GM23338 (cell line): ENCODE results near the gene SIRT7.

Source experiments
- CREB1 ChIP-seq: fragments of 250-450 bp; sonication (Bioruptor Pico); IDR thresholded peaks from 2 replicates; pipeline ENCODE4 v1.5.0; 2020; ENCODE audit warnings: low read depth, mild to moderate bottlenecking, moderate library complexity
- EZH2 ChIP-seq: fragments of 200-600 bp; sonication (generic); IDR thresholded peaks from one replicate; pipeline ENCODE4 v1.8.0; 2017; ENCODE audit warnings: antibody characterized with exemption, mild to moderate bottlenecking, low read depth; ENCODE audit not compliant: unreplicated experiment
- EZH2phosphoT487 ChIP-seq: fragments of 200-600 bp; sonication (generic); IDR thresholded peaks from one replicate; pipeline ENCODE4 v1.8.1; 2018; ENCODE audit warnings: antibody characterized with exemption; ENCODE audit not compliant: unreplicated experiment
- POLR2AphosphoS5 ChIP-seq: IDR thresholded peaks from 2 replicates; pipeline ENCODE4 v1.6.1; 2016; ENCODE audit warnings: antibody characterized with exemption, low read depth
- REST ChIP-seq: IDR thresholded peaks from one replicate; pipeline ENCODE4 v1.6.1; 2018; ENCODE audit warnings: antibody characterized with exemption; ENCODE audit not compliant: unreplicated experiment
- ZNF331 ChIP-seq: fragments of 250-450 bp; sonication (Bioruptor Pico); IDR thresholded peaks from 2 replicates; pipeline ENCODE4 v1.5.0; 2020; ENCODE audit warnings: low read depth, mild to moderate bottlenecking, moderate library complexity
- TF ChIP-seq, protein P1 (sequence below), 2 experiments: fragments of 200-600 bp in 1 of 2; sonication (generic) in 1 of 2; conservative IDR thresholded peaks; 2 replicates each; pipeline versions ENCODE4 v1.5.1 to v1.6.1; 2016 to 2017; ENCODE audit warnings: antibody characterized with exemption in 2 of 2, low read depth in 2 of 2, mild to moderate bottlenecking in 2 of 2, moderate library complexity in 1 of 2

- TF ChIP-seq, protein P1, sequence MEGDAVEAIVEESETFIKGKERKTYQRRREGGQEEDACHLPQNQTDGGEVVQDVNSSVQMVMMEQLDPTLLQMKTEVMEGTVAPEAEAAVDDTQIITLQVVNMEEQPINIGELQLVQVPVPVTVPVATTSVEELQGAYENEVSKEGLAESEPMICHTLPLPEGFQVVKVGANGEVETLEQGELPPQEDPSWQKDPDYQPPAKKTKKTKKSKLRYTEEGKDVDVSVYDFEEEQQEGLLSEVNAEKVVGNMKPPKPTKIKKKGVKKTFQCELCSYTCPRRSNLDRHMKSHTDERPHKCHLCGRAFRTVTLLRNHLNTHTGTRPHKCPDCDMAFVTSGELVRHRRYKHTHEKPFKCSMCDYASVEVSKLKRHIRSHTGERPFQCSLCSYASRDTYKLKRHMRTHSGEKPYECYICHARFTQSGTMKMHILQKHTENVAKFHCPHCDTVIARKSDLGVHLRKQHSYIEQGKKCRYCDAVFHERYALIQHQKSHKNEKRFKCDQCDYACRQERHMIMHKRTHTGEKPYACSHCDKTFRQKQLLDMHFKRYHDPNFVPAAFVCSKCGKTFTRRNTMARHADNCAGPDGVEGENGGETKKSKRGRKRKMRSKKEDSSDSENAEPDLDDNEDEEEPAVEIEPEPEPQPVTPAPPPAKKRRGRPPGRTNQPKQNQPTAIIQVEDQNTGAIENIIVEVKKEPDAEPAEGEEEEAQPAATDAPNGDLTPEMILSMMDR (conservative IDR thresholded peaks at IDR 0.05; ENCODE audit: low read depth in 2 of 2): no peak
- TF ChIP-seq EZH2: no peak
- no peak for TF ChIP-seq CREB1 (CRISPR knock-in tag)
- TF ChIP-seq POLR2AphosphoS5: no peak
- TF ChIP-seq ZNF331 (CRISPR knock-in tag): no peak
- TF ChIP-seq EZH2phosphoT487: no peak
- no peak for TF ChIP-seq REST
Observed at GRCh38 chr17:81931189-81931556, 13.2 kb upstream of the SIRT7 start.
